Measurements from ENCODE around the gene DOCK8. TPM values are rescaled to one million over a fixed set of nuclear protein-coding genes. Genes with fewer than 3 reads are reported as not detected.

Gene DOCK8
- total and polyA plus RNA-seq, 2 experiments from 2014 or later = not detected

DNA sequence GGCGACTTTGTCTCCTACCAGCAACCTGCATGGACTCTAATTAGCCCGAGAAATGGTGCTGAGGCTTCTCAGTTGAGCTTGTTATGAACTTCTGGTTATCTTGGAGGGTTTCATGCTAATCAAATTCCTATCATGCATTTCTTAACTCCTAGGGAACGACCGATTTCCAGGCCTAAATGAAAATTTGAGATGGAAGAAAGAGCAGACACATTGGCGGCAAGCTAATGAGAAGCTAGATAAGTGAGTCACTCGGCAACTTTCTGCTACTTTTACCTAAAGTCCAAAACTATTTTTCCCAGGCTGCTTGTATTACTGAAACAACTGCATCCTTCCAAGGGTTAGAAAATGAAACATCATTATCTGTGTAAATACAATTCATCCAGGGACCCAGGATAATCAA is 207.2 kb downstream of the DOCK8 start:
- Histone ChIP-seq H3K27ac (no peak overlapping the region), H3K79me2 (ENCODE audit: insufficient read depth) (no peaks in the 10 kb centered on the region), H3K4me1 (ENCODE audit: insufficient read depth) (peaks cover 13% of the 10 kb centered on the region), H2AFZ (no peak overlapping the region), H3K36me3 (ENCODE audit: low read depth) (no peaks in the 10 kb centered on the region), H3K9me2 (ENCODE audit: insufficient read depth) (no peaks in the 10 kb centered on the region), H3K4me2 (ENCODE audit: unreplicated experiment) (no peak overlapping the region), H3K9ac (no peak overlapping the region), H3K27me3 (replicated peaks; ENCODE audit: insufficient read depth) (no peaks in the 10 kb centered on the region), H3K9me3 (ENCODE audit: low read depth) (no peaks in the 10 kb centered on the region), H4K20me1 (ENCODE audit: insufficient read depth) (no peaks in the 10 kb centered on the region), H3F3A (ENCODE audit: insufficient read depth) (no peaks in the 10 kb centered on the region), H3K4me3 (no peak overlapping the region)
- DNase-seq = no peak
- 44 to 47% methylated on average over 6 of the region's 6 CpGs for WGBS, 2 experiments (ENCODE audit: low coverage in 1 of 2, low lambda C conversion rate in 2 of 2, missing lambda C conversion rate in 2 of 2)
- in situ Hi-C loops (cut with MboI) = no loop called here
- TF ChIP-seq EZH2phosphoT487 (IDR thresholded peaks at IDR 0.05; ENCODE audit: insufficient read depth, low read depth) (no peak), EZH2 (IDR thresholded peaks at IDR 0.05; ENCODE audit: insufficient read depth, poor library complexity, severe bottlenecking) (no peak)

- no peak overlapping the region for H2AFZ ChIP-seq
- 65 to 67% methylated on average over 6 of the region's 6 CpGs for WGBS, 2 experiments (ENCODE audit: low coverage in 1 of 2, low lambda C conversion rate in 2 of 2, missing lambda C conversion rate in 2 of 2)
- no peaks in the 10 kb centered on the region for H3K27me3 ChIP-seq (replicated peaks; ENCODE audit: insufficient read depth)
- no peaks in the 10 kb centered on the region for H4K20me1 ChIP-seq (ENCODE audit: insufficient read depth)
- no peaks in the 10 kb centered on the region for H3K36me3 ChIP-seq (ENCODE audit: low read depth)
- no peak overlapping the region for H3K4me3 ChIP-seq
- no peaks in the 10 kb centered on the region for H3K79me2 ChIP-seq (ENCODE audit: insufficient read depth)
- H3K27ac ChIP-seq = no peak overlapping the region
- H3K4me1 ChIP-seq (ENCODE audit: insufficient read depth) = no peaks in the 10 kb centered on the region
- no peaks in the 10 kb centered on the region for H3F3A ChIP-seq (ENCODE audit: insufficient read depth)
- no peak for DNase-seq
- H3K4me2 ChIP-seq (ENCODE audit: unreplicated experiment) = no peak overlapping the region
- in situ Hi-C loops (cut with MboI) = no loop called here
- H3K9me2 ChIP-seq (ENCODE audit: insufficient read depth) = 0 out of 2 replicates have a peak, but pooled peaks cover 4% of the 10 kb centered on the region
- no peaks in the 10 kb centered on the region for H3K9me3 ChIP-seq (ENCODE audit: low read depth)
- TF ChIP-seq EZH2 (IDR thresholded peaks at IDR 0.05; ENCODE audit: insufficient read depth, poor library complexity, severe bottlenecking) (no peak), EZH2phosphoT487 (IDR thresholded peaks at IDR 0.05; ENCODE audit: insufficient read depth, low read depth) (no peak)
- H3K9ac ChIP-seq = no peak overlapping the region
These were observed 211.6 kb downstream of the DOCK8 start for GRCh38 chr9:426264-426663.

DNA sequence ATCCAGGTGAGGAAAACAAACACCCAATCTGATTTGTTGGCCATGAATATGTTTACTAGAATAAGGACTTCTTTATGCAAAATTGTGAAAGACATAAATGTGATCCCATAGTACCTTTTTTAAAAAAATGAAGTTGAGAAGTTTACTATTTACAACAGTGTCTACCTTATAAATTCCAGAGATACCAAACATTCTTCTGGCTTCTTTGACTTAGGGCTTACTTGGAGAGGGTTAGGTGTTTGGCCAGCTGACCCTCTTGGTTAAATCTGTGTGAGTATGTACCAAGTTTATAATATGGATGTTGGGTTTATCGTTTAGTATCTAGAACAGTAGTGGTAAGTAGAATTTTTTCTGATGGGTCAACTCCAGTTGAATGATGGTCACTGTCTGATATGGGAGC is 212.3 kb downstream of the DOCK8 start:
- Histone ChIP-seq H3K4me3 (no peak overlapping the region), H3K9me3 (ENCODE audit: low read depth) (no peaks in the 10 kb centered on the region), H3K9me2 (ENCODE audit: insufficient read depth) (0 out of 2 replicates have a peak, but pooled peaks cover 4% of the 10 kb centered on the region), H3K9ac (no peak overlapping the region), H3K4me2 (ENCODE audit: unreplicated experiment) (no peak overlapping the region), H3K27me3 (replicated peaks; ENCODE audit: insufficient read depth) (no peaks in the 10 kb centered on the region), H3K79me2 (ENCODE audit: insufficient read depth) (no peaks in the 10 kb centered on the region), H3K36me3 (ENCODE audit: low read depth) (no peaks in the 10 kb centered on the region), H3F3A (ENCODE audit: insufficient read depth) (no peaks in the 10 kb centered on the region), H3K4me1 (ENCODE audit: insufficient read depth) (no peaks in the 10 kb centered on the region), H3K27ac (no peak overlapping the region), H4K20me1 (ENCODE audit: insufficient read depth) (no peaks in the 10 kb centered on the region), H2AFZ (no peak overlapping the region)
- WGBS, 2 experiments (ENCODE audit: low coverage in 1 of 2, low lambda C conversion rate in 2 of 2, missing lambda C conversion rate in 2 of 2) = 56 to 58% methylated on average over 1 of the region's 1 CpG
- in situ Hi-C loops (cut with MboI) = no loop called here
- TF ChIP-seq EZH2 (IDR thresholded peaks at IDR 0.05; ENCODE audit: insufficient read depth, poor library complexity, severe bottlenecking) = no peak
- TF ChIP-seq EZH2phosphoT487 (IDR thresholded peaks at IDR 0.05; ENCODE audit: insufficient read depth, low read depth) = no peak
- DNase-seq = no peak

DNA sequence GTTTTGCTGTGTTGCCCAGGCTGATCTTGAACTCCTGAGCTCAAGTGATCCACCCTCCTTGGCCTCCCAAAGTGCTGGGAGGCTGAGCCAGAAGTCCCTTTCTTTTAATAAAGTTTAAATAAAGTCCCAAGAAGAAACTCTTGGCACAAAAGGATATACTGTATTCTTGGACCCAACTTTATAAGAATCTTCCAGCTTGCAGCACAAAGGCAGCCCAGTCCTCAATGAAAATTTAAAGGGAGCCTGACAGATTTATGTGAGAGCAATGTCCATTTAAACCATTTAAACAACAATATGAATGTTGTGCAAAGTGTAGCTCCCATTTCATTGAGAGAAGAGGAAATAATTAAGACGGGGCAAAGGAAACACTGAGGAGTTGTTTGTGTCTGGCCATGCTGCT is 217.0 kb downstream of the DOCK8 start:
- Histone ChIP-seq H3K79me2 (ENCODE audit: insufficient read depth) (no peaks in the 10 kb centered on the region), H2AFZ (no peak overlapping the region), H3K9ac (no peak overlapping the region), H3K36me3 (ENCODE audit: low read depth) (no peaks in the 10 kb centered on the region), H3K27ac (no peak overlapping the region), H3K9me2 (ENCODE audit: insufficient read depth) (0 out of 2 replicates have a peak, but pooled peaks cover 4% of the 10 kb centered on the region), H3K9me3 (ENCODE audit: low read depth) (no peaks in the 10 kb centered on the region), H3K4me1 (ENCODE audit: insufficient read depth) (peaks cover 7% of the 10 kb centered on the region), H4K20me1 (ENCODE audit: insufficient read depth) (no peaks in the 10 kb centered on the region), H3K4me3 (no peak overlapping the region), H3K27me3 (replicated peaks; ENCODE audit: insufficient read depth) (no peaks in the 10 kb centered on the region), H3F3A (ENCODE audit: insufficient read depth) (no peaks in the 10 kb centered on the region; the same call in 1 of the 2 replicates), H3K4me2 (ENCODE audit: unreplicated experiment) (no peak overlapping the region)
- no peak for DNase-seq
- in situ Hi-C loops (cut with MboI) = no loop called here
- TF ChIP-seq EZH2phosphoT487 (IDR thresholded peaks at IDR 0.05; ENCODE audit: insufficient read depth, low read depth) (no peak), EZH2 (IDR thresholded peaks at IDR 0.05; ENCODE audit: insufficient read depth, poor library complexity, severe bottlenecking) (no peak)
- WGBS, 2 experiments (ENCODE audit: low coverage in 1 of 2, low lambda C conversion rate in 2 of 2, missing lambda C conversion rate in 2 of 2) = 14 to 24% methylated on average over 1 of the region's 1 CpG

GRCh38 chr9:436482-436881 is 221.8 kb downstream of the DOCK8 start:
- Histone ChIP-seq H3K27ac (no peak overlapping the region), H3K9ac (no peak overlapping the region), H3K4me1 (ENCODE audit: insufficient read depth) (peaks cover 27% of the 10 kb centered on the region), H3K9me3 (ENCODE audit: low read depth) (no peaks in the 10 kb centered on the region), H3K27me3 (replicated peaks; ENCODE audit: insufficient read depth) (no peaks in the 10 kb centered on the region), H2AFZ (no peak overlapping the region), H4K20me1 (ENCODE audit: insufficient read depth) (no peaks in the 10 kb centered on the region), H3K79me2 (ENCODE audit: insufficient read depth) (no peaks in the 10 kb centered on the region), H3K4me2 (ENCODE audit: unreplicated experiment) (no peak overlapping the region), H3K36me3 (ENCODE audit: low read depth) (no peaks in the 10 kb centered on the region), H3F3A (ENCODE audit: insufficient read depth) (peaks cover 19% of the 10 kb centered on the region), H3K4me3 (no peak overlapping the region), H3K9me2 (ENCODE audit: insufficient read depth) (no peaks in the 10 kb centered on the region)
- DNase-seq = no peak
- no peak for TF ChIP-seq EZH2 (IDR thresholded peaks at IDR 0.05; ENCODE audit: insufficient read depth, poor library complexity, severe bottlenecking)
- TF ChIP-seq EZH2phosphoT487 (IDR thresholded peaks at IDR 0.05; ENCODE audit: insufficient read depth, low read depth) = no peak
- WGBS, 2 experiments (ENCODE audit: low coverage in 1 of 2, low lambda C conversion rate in 2 of 2, missing lambda C conversion rate in 2 of 2) = 51 to 52% methylated on average over 3 of the region's 3 CpGs
- in situ Hi-C loops (cut with MboI) = no loop called here

Data from GM23248 (cell line).